GM21390 (cell line): ENCODE measurements around the gene HJURP.

Source experiments
- ATAC-seq: cut with Tn5 transposase; IDR thresholded peaks from one replicate; pipeline ENCODE4 v1.9.1; 2021; ENCODE audit not compliant: unreplicated experiment

HJURP gene

DNA sequence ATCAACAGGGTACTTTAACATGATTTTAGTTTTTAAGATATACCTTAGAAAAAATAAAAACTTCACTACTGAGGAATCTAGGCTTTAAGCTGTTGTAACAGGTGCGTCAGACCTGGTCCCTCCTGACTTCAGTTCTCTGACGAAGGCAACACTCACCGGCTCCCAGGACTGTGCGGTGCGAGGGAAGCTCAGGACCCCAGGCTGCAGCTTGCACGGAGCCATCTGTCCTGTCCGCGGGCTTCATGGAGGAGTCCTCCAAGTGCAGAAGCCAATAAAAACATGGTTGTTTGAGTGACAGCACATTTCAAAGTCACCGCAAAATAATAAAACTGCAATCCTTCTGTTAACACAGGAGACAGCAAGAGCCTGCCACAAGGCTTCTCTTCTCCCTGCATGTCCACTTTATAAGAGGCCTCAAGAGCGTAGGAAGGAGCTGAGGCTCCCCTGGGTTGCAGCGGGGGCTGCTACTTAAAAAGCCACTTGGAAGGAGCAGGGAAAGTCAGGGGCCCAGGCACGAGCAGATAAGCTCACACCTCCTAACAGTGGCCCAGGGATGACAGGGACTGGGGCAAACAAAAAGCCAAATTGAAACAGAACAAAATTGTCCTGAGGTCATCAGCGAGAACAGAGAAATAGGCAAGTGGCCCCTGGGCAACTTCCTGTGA lies 4.6 kb downstream of the HJURP start:
- ATAC-seq: no peak

DNA sequence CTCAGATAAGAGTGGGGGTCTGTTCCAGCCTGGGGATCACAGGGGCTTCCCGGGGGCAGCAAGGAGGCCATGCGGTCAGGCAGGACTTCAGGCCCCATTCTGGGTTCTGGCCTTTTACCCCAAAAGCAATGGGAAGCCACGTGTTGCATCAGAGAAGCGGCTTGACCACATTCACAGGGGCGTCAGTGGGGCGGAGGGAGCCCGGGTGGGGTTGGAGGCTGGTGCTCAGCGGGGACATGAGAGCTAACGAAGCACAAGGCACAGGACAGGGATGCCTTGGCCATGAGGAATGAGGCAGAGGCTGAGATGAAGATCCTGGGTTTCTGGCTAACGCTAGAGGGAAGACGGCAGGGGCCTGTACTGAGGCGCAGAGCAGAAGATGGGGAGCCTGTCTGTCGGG lies 6.1 kb downstream of the HJURP start:
- no peak for ATAC-seq

DNA sequence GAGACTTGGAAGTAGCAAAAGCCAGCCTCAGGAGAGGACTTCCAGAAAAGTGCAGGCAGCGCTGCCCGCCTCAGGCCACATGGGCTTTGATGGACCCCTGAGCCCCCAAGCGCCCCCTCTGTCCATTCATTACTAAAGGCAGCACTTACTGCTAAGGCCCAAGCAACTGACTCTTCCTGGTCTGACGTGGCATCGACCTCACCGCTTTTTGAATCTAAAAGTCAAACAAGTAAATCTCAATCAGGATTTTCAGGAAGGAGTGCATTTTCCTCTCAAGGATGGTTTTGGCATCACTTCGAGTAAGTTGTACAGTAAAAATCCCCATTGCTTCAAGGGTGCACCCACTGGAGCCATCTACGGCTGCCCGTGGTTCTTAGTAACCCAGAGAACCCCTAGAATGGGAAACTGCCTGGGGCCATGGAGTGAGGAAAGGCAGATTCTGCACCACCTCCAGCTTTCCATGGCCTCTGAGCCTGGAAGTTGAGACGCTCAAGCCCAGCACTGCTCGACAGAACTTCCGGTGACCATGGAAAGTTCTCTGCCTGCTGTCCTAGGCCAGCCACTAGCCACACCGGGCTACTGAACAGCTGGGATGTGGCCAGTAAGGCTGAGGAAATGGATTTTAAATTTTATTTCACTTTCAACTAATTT lies 7.0 kb downstream of the HJURP start:
- ATAC-seq: no peak

DNA sequence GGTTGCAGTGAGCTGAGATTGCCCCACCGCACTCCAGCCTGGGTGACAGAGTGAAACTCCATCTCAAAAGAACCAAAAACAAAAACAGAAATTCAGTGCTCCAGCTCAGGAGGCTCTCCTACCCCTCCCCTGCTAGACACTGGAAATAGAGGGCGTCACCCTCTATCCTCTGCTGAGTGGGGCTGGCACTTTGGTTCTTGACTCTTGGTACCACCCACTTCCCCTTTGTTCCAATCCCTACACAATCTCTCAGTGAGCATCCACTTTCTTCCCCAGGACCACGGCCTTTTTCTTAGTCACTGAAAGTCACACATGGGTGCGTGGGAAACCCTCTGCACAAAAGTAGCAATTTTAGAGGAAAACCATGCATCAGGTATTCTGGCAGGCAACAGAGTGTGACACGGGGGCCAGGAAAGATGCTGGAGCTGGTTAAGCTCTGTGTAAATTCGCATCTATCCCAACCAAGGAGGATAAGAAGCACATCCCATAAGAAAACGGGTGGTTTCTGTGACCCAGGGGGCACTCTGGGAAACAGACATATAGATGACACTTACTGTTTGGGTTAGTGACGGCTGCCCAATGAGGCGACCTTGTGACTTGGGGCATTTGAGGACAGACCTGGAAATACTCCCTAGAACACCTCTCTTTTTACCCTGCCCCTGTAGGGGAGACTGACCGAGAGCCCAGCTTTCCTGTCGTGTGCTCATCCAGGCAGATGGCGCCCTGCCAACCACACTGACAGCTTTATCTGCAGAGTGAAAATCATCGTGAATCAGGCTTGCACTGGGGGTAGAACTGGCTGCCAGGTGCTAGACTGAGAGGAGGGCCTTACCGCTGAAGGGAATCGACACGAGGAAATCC lies 7.7 kb downstream of the HJURP start:
- ATAC-seq: no peak

DNA sequence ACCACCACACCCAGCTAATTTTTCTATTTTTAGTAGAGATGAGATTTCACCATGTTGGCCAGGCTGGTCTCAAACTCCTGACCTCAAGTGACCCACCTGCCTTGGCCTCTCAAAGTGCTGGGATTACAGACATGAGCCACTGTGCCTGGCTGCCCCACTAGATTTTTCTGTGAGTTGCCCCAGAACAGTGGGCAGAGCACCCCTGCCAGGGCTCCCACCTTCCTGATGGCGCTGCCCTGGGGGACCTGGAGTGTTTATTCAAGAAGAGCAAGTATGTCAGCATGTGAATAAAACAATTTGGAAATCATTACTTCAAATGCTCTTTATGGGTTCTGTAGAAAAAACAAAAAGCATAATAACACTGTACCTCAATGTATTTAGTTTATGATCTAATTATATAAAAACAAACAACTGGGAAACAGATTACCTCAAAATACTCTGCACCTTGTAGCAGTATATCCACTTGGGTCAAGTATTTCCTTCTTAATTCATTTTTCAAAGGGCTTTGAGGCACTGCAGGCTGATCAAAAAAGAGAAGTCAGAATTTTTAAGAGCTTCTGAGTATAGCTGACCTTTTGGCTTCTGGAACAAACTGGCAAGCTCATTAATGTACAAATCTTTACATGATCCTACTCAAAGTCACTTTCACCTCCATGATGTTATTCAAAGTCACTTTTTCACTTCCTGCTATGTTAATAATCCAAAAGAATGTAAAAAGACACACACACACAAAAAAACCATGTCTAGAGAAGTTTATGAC lies 8.9 kb downstream of the HJURP start:
- no peak for ATAC-seq

GRCh38 chr2:233844836-233845235 lies 9.5 kb downstream of the HJURP start:
- ATAC-seq: no peak

- no peak for ATAC-seq
Measured at GRCh38 chr2:233844064-233844807, 10.1 kb downstream of the HJURP start.

DNA sequence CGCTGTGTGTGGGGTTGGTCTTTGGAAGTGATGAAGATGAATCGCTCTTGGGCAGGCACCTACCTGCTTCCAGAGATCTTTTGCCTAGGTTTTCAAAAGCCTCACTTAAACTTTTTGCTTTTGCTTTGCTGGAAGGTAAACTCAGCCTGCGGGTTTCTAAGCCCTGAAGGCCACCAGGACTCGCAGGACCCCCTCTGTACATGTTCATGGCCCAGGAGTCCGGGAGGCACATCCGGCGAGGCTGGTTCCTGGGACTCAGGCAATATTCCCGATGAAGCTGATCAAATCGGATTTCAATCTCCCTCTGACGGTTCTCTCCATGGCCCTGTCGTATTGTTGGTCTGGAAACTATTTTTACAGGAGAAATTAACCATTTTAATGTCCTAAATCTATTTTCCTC lies 13.2 kb downstream of the HJURP start:
- no peak for ATAC-seq

DNA sequence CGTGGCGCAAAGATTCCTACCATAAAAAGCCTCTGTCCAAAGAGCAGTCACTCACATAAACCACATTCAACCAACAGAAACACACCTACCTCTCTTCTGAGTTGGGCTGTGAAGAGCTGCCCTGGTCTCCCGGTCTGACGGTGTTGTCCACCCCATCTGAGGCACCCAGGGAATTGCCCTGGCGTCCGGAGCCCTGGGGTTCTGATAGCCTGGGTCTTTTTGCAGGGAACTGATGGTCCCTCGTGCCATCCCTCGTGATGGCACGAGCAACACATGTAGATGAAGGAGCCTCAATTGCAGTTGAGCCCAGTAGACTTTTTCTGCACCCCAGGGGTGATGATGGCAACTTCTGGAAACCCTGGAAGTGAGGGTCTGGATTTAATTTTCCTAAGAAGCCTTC lies 13.8 kb downstream of the HJURP start:
- ATAC-seq: no peak

GRCh38 chr2:233839447-233839820 lies 14.9 kb downstream of the HJURP start:
- no peak for ATAC-seq

DNA sequence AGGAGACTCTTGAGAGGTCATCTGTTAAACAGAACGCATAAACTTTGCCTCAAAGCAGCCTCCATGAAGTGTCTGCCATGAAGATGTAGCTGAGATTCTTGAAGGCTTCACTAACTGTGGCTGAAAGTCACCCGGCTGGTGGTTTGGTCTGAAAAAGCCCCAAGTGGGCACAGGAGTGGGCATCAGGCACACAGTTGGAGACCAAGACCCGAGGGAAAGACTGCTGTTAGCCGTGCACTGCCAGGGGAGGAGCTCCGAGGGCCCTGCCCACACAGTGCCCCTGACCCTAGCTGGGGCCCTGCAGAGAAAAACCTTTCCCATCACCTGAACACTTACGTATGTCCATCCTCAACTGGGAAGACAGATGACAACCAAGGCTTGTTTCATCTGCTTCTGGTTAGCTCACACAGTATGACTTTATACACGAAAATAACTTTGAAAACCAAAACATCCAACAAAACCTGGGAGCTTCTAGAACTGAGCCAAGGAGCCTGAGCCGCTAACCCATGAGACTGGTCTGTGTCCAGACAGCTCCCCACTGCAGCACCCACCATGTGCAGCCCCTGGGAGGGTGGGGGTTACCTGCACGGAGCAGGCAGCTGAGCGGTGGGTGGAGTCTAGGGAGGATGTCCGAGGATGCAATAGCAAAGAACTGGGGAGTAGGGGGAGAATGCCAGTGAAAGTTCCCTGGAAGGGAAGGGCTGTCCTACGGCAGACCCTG lies 15.4 kb downstream of the HJURP start:
- ATAC-seq: no peak

DNA sequence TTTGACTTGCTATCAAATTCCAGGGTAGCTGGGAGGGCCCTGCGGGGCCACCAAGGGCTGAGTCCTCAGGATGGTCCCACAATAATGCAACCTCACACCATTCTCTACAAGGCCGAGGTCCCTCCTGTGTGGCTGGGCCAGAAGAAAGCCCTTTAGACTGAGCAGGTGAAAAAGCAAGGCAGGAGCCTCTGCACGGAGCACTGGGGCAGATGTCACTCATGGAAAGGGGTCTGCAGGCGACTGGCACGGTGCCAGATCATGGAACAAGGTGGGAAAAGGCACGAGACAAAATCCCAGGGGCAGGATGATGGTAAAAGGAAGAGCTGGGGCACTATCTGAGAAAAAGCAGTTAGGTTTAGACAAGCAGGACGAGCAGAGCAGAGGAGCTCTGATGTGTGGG lies 16.1 kb downstream of the HJURP start:
- no peak for ATAC-seq

- ATAC-seq: no peak
Measured at GRCh38 chr2:233837694-233838229, 16.6 kb downstream of the HJURP start.

- ATAC-seq: no peak
Measured at GRCh38 chr2:233836359-233836758, 18.0 kb downstream of the HJURP start.

DNA sequence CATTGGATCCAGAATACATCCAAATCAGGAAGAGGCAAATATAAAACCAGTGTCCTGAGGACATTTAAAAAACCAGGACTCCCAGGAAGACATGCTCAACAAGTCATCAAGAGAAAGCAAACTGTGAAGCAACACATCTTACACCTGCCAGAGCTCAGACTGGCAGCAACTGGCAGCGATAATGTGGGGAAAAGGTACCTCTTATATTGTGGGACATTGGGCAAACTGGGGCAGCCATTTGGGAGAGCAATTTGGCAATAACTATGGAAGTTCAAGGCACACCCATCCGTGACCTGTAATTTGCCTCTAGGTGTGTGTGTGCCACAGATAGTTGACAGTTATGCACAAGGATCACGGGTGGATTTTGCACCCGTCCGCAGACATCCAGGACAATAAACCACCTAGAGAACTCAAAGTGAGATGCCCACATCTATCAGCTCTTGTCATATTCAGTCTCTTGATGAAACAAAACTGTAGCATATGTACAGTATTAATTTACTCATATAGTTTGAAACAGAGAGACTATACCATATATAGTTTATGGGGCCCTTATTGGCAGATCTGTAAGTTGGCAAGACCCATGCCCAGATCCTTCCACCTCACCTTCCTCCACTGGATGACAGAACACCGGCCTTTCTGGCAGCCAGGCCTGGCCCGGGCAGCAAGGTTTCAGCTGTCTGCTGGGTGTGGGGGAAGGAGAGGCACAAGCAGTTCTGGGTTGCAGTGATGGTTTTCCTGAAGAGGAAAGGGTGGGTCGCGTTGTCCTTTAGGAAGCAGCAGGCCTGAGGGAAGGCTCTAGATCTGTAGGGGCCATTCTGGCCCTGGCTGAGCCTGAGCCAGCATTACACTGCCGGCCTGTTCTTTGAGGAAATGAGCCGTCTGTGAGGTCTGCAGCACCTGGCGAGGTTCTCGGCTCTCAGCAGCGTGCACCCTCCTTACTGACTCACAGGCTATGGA lies 18.8 kb downstream of the HJURP start:
- no peak for ATAC-seq

DNA sequence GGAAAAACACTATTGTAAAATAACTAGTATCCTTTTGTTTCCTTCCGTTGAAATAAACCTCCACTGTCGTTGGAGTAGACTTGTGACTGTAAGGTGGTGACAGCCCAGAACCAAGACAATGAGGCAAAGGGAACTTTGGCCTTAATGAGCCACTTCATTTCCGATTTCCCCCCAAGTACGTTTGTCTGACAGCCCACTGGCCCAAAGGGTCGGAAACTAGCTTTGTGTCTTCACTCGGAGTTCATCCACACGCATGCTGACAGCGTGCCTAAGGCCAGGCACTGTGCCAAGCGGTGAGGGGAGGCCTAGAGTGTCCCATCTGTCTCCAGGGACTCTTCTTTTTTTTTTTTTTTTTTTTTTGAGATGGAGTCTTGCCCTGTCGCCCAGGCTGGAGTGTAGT lies 21.0 kb downstream of the HJURP start:
- no peak for ATAC-seq

DNA sequence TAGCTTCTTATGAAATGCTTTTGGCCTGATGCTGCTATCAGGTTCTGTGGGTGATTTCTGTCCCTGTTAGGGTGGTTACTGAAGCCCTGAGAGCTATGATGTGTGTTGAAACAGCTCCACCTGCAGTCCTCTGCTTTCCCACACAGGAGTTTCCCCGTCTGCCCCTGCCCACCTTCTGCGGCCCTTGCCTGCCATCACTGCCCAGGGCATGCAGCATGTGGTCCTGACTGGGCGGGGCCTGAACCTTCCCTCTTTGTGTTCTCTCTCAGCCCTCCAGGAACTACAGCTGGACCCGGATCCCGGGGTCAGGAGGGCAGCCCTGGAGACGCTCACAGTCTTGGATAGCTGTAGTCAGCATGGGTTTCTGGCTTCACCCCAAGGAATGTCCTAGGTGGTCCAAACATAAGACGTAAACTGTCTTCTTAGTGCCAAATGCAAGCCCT lies 21.4 kb downstream of the HJURP start:
- no peak for ATAC-seq

DNA sequence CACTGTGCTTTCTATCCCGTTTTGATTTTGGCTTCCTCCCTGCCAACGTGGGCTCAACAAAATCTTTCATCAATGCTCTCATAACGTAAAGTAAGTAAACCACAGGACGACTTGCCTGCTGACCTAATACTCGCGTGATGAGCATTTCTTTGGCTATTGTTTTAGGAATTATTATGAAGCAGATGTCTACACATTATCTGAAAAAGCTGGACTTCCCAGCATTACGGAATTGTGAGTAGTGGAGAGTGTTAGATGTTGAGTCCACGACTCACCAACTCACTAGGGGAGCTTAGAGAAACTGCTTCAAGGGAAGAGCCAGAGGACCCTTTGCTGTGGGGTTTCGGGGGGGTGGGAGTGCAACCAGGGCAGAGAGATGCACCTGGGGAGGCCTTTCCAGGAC lies 21.9 kb downstream of the HJURP start:
- ATAC-seq: no peak

- ATAC-seq: no peak
Measured at GRCh38 chr2:233831861-233832260, 22.5 kb downstream of the HJURP start.
